Astrocyte of the cerebellum (primary cell): Measurements from ENCODE around the gene CIT.

Source experiments
- DNase-seq: peaks from one replicate; pipeline ENCODE4 v3.0.0-alpha.2; 2011; ENCODE audit warnings: low read depth
- H3K4me3 ChIP-seq: 2 replicates; pipeline ENCODE4 v1.5.1; 2011; ENCODE audit warnings: mild to moderate bottlenecking, low read depth, low read length, moderate library complexity
- in situ Hi-C: cut with HindIII; loops from 2 replicates; pipeline ENCODE4 v1.10.0; 2017; ENCODE audit warnings: low sequenced_read_pairs
- TF ChIP-seq, protein P1 (sequence below): IDR thresholded peaks from 2 replicates; pipeline ENCODE4 v1.5.1; 2012; ENCODE audit warnings: low read length, low read depth, moderate library complexity, mild to moderate bottlenecking; ENCODE audit errors: missing control alignments

The CIT gene

GRCh38 chr12:119681728-119682638 lies 195.1 kb downstream of the CIT start:
- TF ChIP-seq, protein P1, sequence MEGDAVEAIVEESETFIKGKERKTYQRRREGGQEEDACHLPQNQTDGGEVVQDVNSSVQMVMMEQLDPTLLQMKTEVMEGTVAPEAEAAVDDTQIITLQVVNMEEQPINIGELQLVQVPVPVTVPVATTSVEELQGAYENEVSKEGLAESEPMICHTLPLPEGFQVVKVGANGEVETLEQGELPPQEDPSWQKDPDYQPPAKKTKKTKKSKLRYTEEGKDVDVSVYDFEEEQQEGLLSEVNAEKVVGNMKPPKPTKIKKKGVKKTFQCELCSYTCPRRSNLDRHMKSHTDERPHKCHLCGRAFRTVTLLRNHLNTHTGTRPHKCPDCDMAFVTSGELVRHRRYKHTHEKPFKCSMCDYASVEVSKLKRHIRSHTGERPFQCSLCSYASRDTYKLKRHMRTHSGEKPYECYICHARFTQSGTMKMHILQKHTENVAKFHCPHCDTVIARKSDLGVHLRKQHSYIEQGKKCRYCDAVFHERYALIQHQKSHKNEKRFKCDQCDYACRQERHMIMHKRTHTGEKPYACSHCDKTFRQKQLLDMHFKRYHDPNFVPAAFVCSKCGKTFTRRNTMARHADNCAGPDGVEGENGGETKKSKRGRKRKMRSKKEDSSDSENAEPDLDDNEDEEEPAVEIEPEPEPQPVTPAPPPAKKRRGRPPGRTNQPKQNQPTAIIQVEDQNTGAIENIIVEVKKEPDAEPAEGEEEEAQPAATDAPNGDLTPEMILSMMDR: no peak
- no peak for DNase-seq
- in situ Hi-C loops: no loop called here
- H3K4me3 ChIP-seq: no peak overlapping the region

DNA sequence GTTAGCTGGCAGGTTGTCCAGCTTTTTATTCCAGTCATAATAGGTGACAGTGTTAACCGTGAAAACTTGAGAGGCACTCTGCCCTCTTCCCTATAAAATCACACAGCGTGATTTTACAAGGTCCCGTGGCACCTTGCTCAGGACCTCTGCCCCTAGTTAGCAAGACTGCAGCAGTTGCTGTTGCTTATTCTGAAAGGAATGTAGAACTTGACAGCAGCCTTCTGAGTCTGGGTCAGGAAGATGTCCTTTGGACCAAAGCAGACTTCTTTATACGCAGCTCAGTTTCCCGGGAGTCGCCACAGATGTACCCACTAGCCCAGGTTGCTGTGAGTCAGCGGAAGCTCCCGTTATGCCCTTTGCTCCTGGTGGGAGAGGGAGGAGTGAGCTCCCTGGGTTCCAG lies 196.0 kb downstream of the CIT start:
- no peak for DNase-seq
- in situ Hi-C loops: no loop called here
- H3K4me3 ChIP-seq: no peak overlapping the region
- TF ChIP-seq, protein P1: no peak

DNA sequence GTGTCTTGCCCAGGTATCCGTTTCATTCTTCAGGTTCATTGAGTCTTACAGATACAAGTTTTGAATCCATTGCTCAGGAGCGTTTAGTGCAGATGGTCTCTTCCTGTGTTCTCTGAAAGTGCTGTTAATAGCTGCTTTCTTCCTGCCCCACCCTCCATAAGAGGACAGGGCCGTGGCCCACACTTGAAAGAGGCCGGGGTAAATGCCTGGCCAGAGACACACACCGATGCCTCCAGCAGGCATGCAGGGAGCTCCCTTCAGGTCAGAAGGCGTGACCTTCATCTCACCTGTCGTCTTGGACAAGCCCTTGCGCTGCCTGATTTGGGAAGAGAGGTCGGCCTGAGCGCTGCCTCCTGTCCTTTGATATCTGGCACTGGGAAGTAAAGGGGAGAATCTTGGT lies 197.6 kb downstream of the CIT start:
- no peak for DNase-seq
- no peak overlapping the region for H3K4me3 ChIP-seq
- TF ChIP-seq, protein P1: no peak
- in situ Hi-C loops: no loop called here

DNA sequence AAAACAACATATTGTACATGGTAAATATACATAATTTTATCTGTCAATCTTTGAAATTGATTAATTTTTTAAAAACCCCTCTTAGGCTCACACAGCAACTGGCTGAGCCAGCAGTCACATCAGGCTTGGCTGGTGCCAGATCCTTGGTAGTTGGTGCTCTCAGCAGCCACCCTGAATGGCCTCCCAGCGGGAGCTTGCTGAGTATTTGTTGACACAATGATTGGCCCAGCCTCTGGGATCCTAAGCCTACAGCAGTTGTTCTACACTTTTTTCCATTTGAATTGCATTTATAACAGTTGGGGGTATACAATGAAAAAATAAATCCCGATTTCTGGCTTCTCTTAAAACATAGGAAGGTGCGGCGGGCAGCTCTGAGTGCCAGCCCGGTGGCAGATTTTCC lies 198.0 kb downstream of the CIT start:
- in situ Hi-C loops: no loop called here

GRCh38 chr12:119678459-119678858 lies 198.7 kb downstream of the CIT start:
- no peak for DNase-seq
- in situ Hi-C loops: no loop called here
- H3K4me3 ChIP-seq: no peak overlapping the region
- TF ChIP-seq, protein P1: no peak

More for the DNA sequence above, 198.0 kb downstream of the CIT start:
- TF ChIP-seq, protein P1: no peak
- H3K4me3 ChIP-seq: no peak overlapping the region
- no peak for DNase-seq

DNA sequence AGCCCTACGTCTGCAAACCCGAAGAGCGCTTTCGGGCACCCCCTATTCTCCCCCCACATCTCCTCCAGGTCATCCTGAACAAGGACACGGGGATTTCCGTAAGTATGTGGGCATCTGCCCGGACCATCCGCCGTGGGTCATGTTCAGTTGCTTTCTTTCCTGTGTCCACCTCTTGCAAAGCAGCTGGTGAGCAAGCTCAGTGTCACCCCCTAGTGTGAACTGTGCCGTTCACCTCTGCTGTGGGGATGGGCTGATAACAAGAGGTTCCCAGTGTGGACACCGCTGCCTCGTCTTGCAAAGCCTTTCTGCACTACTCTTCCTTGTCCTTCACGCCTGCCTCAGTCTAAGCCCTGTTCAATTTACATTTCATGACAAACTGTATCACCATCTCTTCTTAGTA lies 200.5 kb downstream of the CIT start:
- no peak overlapping the region for H3K4me3 ChIP-seq
- TF ChIP-seq, protein P1: no peak
- in situ Hi-C loops: no loop called here
- no peak for DNase-seq
